ENCODE data around the gene NEK6.

GRCh38 chr9:124384210-124384609 is 126.5 kb downstream of the NEK6 start:
- TF ChIP-seq EZH2phosphoT487 (IDR thresholded peaks at IDR 0.05; ENCODE audit: borderline replicate concordance, low read length): no peak
- TF ChIP-seq CTCF (conservative IDR thresholded peaks at IDR 0.05; ENCODE audit: low read depth, low read length): no peak
